IMR-90 (cell line): ENCODE data around the gene KRT7.

ENCODE experiments used
- BHLHE40 ChIP-seq: fragments of 150-350 bp; IDR thresholded peaks from 2 replicates; pipeline ENCODE4 v1.6.1; 2016; ENCODE audit warnings: mild to moderate bottlenecking, low read depth, low read length
- CEBPB ChIP-seq: IDR thresholded peaks from 2 replicates; pipeline ENCODE4 v1.6.1; 2012; ENCODE audit warnings: low read depth, low read length, improper control_type of control experiment
- CTCF ChIP-seq: conservative IDR thresholded peaks from 2 replicates; pipeline ENCODE4 v1.5.1; 2012; ENCODE audit warnings: mild to moderate bottlenecking, low read depth, low read length, improper control_type of control experiment
- ELK1 ChIP-seq: fragments of 150-350 bp; IDR thresholded peaks from 2 replicates; pipeline ENCODE4 v1.6.1; 2016; ENCODE audit warnings: low read depth, mild to moderate bottlenecking, low read length, moderate library complexity, borderline replicate concordance
- FOS ChIP-seq: fragments of 150-350 bp; IDR thresholded peaks from 2 replicates; pipeline ENCODE4 v1.6.1; 2016; ENCODE audit warnings: low read depth, low read length
- MAZ ChIP-seq: IDR thresholded peaks from 2 replicates; pipeline ENCODE4 v1.6.1; 2012; ENCODE audit warnings: low read depth, mild to moderate bottlenecking, low read length, improper control_type of control experiment, moderate library complexity, borderline replicate concordance
- POLR2A ChIP-seq: IDR thresholded peaks from 2 replicates; pipeline ENCODE4 v1.6.1; 2012; ENCODE audit warnings: mild to moderate bottlenecking, low read depth, low read length
- RAD21 ChIP-seq: IDR thresholded peaks from 2 replicates; pipeline ENCODE4 v1.6.1; 2012; ENCODE audit warnings: low read length, improper control_type of control experiment
- SMC3 ChIP-seq: fragments of 150-350 bp; IDR thresholded peaks from 2 replicates; pipeline ENCODE4 v1.6.1; 2016; ENCODE audit warnings: low read depth, mild to moderate bottlenecking, antibody characterized with exemption, low read length, moderate library complexity

- TF ChIP-seq CTCF (no peak), POLR2A (no peak), FOS (no peak), MAZ (no peak), RAD21 (no peak), SMC3 (no peak), CEBPB (no peak), BHLHE40 (no peak), ELK1 (no peak)
These were observed 42.6 kb downstream of the KRT7 start for GRCh38 chr12:52275686-52276085.
